Measurements from ENCODE around the gene OTX2. TPM values are rescaled to one million over a fixed set of nuclear protein-coding genes. Genes with fewer than 3 reads are reported as not detected.

The OTX2 gene
- polyA plus RNA-seq, 1 of the 3 experiments (the other 2 are of a cell fraction), result not detected

DNA sequence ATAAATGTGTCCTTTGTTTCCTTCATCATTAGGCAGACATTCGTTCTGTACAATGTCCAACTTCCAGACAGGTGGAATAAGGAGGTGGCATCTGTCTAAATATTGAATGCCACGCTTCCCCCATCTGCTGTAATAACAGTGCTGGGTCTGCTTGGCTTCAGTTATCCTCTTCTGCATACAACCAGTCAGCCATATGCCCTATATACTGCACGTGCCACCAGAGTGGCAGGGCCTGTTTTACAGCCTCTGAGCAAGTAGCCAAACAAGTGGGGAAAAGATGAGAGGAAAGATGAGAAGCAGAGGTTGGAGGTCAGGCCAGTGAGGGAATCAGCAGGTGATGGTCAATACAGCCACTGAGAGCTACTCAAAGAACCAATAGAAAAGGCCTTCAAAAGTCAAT is 55.4 kb downstream of the OTX2 start:
- 3% methylated on average over 3 of the region's 3 CpGs for WGBS (ENCODE audit: low lambda C conversion rate)
- CTCF ChIA-PET, result no interaction called here
- POLR2A ChIA-PET, result no interaction called here

DNA sequence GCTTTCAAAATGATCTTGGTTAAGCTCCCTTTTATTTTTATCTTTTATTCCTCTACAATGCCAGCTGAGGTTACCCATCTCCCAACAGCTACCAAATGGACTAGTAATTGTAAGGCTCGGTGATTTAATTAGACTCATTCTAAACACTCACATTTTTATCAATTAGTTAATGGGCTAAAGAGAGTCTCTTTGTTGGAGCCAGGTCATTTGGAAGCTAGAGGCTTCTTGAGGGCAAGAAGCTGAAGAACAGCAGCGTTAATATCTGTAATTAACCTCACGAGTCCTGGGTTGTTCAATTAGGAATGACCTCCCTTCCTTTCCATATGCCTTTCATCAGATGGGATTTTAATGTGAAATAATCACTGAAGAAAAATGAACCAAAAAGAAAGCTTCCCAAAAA is 56.9 kb downstream of the OTX2 start:
- Histone ChIP-seq H3K4me2 (no peak overlapping the region), H2AFZ (ENCODE audit: low read depth) (no peak overlapping the region), H3K79me2 (ENCODE audit: insufficient read depth) (no peaks in the 10 kb centered on the region), H3F3A (replicated peaks; ENCODE audit: insufficient read depth) (no peaks in the 10 kb centered on the region), H3K27me3 (ENCODE audit: insufficient read depth) (no peaks in the 10 kb centered on the region; the same call in 1 of the 2 replicates), H3K9me3 (no peaks in the 10 kb centered on the region), H3K27ac (ENCODE audit: low read depth in 2 of 2, low read length in 1 of 2) (no peak overlapping the region), H3K9ac (no peak overlapping the region), H4K20me1 (ENCODE audit: insufficient read depth) (no peaks in the 10 kb centered on the region), H3K9me2 (no peaks in the 10 kb centered on the region), H3K36me3 (replicated peaks in 1 of 2; ENCODE audit: control insufficient read depth in 1 of 2, insufficient read depth in 2 of 2, low read length in 1 of 2) (no peaks in the 10 kb centered on the region), H3K4me1 (ENCODE audit: control insufficient read depth in 1 of 2, insufficient read depth in 2 of 2, low read depth in 1 of 2, low read length in 1 of 2) (no peaks in the 10 kb centered on the region), H3K4me3 (ENCODE audit: low read depth in 2 of 2, low read length in 1 of 2) (no peak overlapping the region)
- ChIA-PET POLR2A (no interaction called here), CTCF (interaction anchor here (0.9 to 1.0 kb wide), 2 partner anchors 40 to 263 kb away, joined by 3 read pairs; no protein-coding TSS in a partner anchor)
- no peak for TF ChIP-seq MEF2A (IDR thresholded peaks at IDR 0.05; ENCODE audit: borderline replicate concordance, low read depth)
- no peak for TF ChIP-seq RCOR1 (IDR thresholded peaks at IDR 0.05; ENCODE audit: low read length)
- TF ChIP-seq MXI1 (IDR thresholded peaks at IDR 0.05; ENCODE audit: low read depth, low read length), result no peak
- DNase-seq, result no peak
- 5% methylated on average over 3 of the region's 3 CpGs for WGBS (ENCODE audit: low lambda C conversion rate)

More for the DNA sequence above, 55.4 kb downstream of the OTX2 start:
- Histone ChIP-seq H3K4me3 (ENCODE audit: low read depth in 2 of 2, low read length in 1 of 2) (no peak overlapping the region), H3K9me2 (no peaks in the 10 kb centered on the region), H3K4me2 (no peak overlapping the region), H4K20me1 (ENCODE audit: insufficient read depth) (no peaks in the 10 kb centered on the region), H3K4me1 (ENCODE audit: control insufficient read depth in 1 of 2, insufficient read depth in 2 of 2, low read depth in 1 of 2, low read length in 1 of 2) (no peaks in the 10 kb centered on the region; a peak in 1 of 4 replicates), H3K9me3 (no peaks in the 10 kb centered on the region), H3F3A (replicated peaks; ENCODE audit: insufficient read depth) (no peaks in the 10 kb centered on the region), H3K79me2 (ENCODE audit: insufficient read depth) (no peaks in the 10 kb centered on the region), H2AFZ (ENCODE audit: low read depth) (no peak overlapping the region), H3K9ac (no peak overlapping the region), H3K27ac (ENCODE audit: low read depth in 2 of 2, low read length in 1 of 2) (no peak overlapping the region), H3K27me3 (ENCODE audit: insufficient read depth) (no peaks in the 10 kb centered on the region; the same call in 1 of the 2 replicates), H3K36me3 (replicated peaks in 1 of 2; ENCODE audit: control insufficient read depth in 1 of 2, insufficient read depth in 2 of 2, low read length in 1 of 2) (no peaks in the 10 kb centered on the region)
- no peak for DNase-seq
- TF ChIP-seq FOSL2 (IDR thresholded peaks at IDR 0.05; ENCODE audit: borderline replicate concordance, low read depth), result no peak

DNA sequence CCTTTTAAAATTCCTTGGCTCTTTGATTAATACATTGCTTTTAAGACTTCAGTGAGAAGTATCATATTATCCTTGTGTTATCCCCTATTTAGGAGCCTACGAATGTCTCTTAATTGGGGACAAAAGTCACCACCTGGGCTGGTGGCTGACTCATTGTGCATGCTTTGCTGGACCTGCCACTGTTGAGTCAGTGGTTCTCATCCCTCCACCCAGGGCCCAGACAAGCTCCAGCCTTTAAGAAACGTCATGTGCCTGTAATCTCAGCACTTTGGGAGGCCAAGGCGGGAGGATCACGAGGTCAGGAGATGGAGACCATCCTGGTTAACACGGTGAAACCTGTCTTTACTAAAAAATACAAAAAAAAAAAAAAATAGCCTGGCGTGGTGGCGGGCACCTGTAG is 57.9 kb downstream of the OTX2 start:
- Histone ChIP-seq H3K36me3 (replicated peaks in 1 of 2; ENCODE audit: control insufficient read depth in 1 of 2, insufficient read depth in 2 of 2, low read length in 1 of 2) (no peaks in the 10 kb centered on the region), H3K27me3 (ENCODE audit: insufficient read depth) (no peaks in the 10 kb centered on the region; the same call in 1 of the 2 replicates), H4K20me1 (ENCODE audit: insufficient read depth) (no peaks in the 10 kb centered on the region), H3F3A (replicated peaks; ENCODE audit: insufficient read depth) (no peaks in the 10 kb centered on the region), H3K4me2 (no peak overlapping the region), H3K9me3 (no peaks in the 10 kb centered on the region), H3K79me2 (ENCODE audit: insufficient read depth) (no peaks in the 10 kb centered on the region), H3K9ac (no peak overlapping the region), H2AFZ (ENCODE audit: low read depth) (no peak overlapping the region), H3K9me2 (no peaks in the 10 kb centered on the region), H3K4me3 (ENCODE audit: low read depth in 2 of 2, low read length in 1 of 2) (no peak overlapping the region), H3K27ac (ENCODE audit: low read depth in 2 of 2, low read length in 1 of 2) (no peak overlapping the region), H3K4me1 (ENCODE audit: control insufficient read depth in 1 of 2, insufficient read depth in 2 of 2, low read depth in 1 of 2, low read length in 1 of 2) (no peaks in the 10 kb centered on the region)
- DNase-seq, result no peak
- 1% methylated on average over 7 of the region's 7 CpGs for WGBS (ENCODE audit: low lambda C conversion rate)
- ChIA-PET POLR2A (interaction anchor here (0.7 kb wide), 1 partner anchor 25 kb away, joined by 3 read pairs; no protein-coding TSS in a partner anchor), CTCF (interaction anchor here (0.7 kb wide), 1 partner anchor 11 kb away, joined by 3 read pairs; no protein-coding TSS in a partner anchor)
- TF ChIP-seq RXRA (IDR thresholded peaks at IDR 0.05; ENCODE audit: borderline replicate concordance, low read depth) (no peak), YY1 (IDR thresholded peaks at IDR 0.05; ENCODE audit: low read depth) (no peak), MXI1 (IDR thresholded peaks at IDR 0.05; ENCODE audit: low read depth, low read length) (no peak), TEAD4 (IDR thresholded peaks at IDR 0.05; ENCODE audit: borderline replicate concordance, insufficient read depth) (no peak), TAF1 (IDR thresholded peaks at IDR 0.05; ENCODE audit: borderline replicate concordance, low read depth, low read length) (no peak), SIN3A (IDR thresholded peaks at IDR 0.05; ENCODE audit: borderline replicate concordance, low read depth, low read length) (no peak), EP300 (IDR thresholded peaks at IDR 0.05; ENCODE audit: borderline replicate concordance in 1 of 2, low read depth in 1 of 2, low read length in 1 of 2) (no peak), EZH2phosphoT487 (IDR thresholded peaks at IDR 0.05; ENCODE audit: borderline replicate concordance, low read depth) (no peak), RAD21 (IDR thresholded peaks at IDR 0.05; ENCODE audit: low read length) (no peak)
- TF ChIP-seq, protein P1, sequence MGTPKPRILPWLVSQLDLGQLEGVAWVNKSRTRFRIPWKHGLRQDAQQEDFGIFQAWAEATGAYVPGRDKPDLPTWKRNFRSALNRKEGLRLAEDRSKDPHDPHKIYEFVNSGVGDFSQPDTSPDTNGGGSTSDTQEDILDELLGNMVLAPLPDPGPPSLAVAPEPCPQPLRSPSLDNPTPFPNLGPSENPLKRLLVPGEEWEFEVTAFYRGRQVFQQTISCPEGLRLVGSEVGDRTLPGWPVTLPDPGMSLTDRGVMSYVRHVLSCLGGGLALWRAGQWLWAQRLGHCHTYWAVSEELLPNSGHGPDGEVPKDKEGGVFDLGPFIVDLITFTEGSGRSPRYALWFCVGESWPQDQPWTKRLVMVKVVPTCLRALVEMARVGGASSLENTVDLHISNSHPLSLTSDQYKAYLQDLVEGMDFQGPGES (IDR thresholded peaks at IDR 0.05; ENCODE audit: low read depth, low read length), result no peak
- TF ChIP-seq, protein P2, sequence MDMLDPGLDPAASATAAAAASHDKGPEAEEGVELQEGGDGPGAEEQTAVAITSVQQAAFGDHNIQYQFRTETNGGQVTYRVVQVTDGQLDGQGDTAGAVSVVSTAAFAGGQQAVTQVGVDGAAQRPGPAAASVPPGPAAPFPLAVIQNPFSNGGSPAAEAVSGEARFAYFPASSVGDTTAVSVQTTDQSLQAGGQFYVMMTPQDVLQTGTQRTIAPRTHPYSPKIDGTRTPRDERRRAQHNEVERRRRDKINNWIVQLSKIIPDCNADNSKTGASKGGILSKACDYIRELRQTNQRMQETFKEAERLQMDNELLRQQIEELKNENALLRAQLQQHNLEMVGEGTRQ (IDR thresholded peaks at IDR 0.05; ENCODE audit: borderline replicate concordance, low read depth, low read length), result no peak
- TF ChIP-seq, protein P3, sequence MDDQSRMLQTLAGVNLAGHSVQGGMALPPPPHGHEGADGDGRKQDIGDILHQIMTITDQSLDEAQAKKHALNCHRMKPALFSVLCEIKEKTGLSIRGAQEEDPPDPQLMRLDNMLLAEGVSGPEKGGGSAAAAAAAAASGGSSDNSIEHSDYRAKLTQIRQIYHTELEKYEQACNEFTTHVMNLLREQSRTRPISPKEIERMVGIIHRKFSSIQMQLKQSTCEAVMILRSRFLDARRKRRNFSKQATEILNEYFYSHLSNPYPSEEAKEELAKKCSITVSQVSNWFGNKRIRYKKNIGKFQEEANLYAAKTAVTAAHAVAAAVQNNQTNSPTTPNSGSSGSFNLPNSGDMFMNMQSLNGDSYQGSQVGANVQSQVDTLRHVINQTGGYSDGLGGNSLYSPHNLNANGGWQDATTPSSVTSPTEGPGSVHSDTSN (IDR thresholded peaks at IDR 0.05), result no peak
- TF ChIP-seq, protein P4, sequence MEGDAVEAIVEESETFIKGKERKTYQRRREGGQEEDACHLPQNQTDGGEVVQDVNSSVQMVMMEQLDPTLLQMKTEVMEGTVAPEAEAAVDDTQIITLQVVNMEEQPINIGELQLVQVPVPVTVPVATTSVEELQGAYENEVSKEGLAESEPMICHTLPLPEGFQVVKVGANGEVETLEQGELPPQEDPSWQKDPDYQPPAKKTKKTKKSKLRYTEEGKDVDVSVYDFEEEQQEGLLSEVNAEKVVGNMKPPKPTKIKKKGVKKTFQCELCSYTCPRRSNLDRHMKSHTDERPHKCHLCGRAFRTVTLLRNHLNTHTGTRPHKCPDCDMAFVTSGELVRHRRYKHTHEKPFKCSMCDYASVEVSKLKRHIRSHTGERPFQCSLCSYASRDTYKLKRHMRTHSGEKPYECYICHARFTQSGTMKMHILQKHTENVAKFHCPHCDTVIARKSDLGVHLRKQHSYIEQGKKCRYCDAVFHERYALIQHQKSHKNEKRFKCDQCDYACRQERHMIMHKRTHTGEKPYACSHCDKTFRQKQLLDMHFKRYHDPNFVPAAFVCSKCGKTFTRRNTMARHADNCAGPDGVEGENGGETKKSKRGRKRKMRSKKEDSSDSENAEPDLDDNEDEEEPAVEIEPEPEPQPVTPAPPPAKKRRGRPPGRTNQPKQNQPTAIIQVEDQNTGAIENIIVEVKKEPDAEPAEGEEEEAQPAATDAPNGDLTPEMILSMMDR (IDR thresholded peaks at IDR 0.05), result no peak
